Loucy (cell line): ENCODE data around the gene LMO7.

ENCODE experiments used
- H2AFZ ChIP-seq: fragments of 200-600 bp; sonication (generic); 2 replicates; pipeline ENCODE4 v1.6.0; 2016; ENCODE audit warnings: antibody characterized with exemption, mild to moderate bottlenecking, low read length, moderate library complexity
- H3F3A ChIP-seq: fragments of 200-600 bp; 2 replicates; pipeline ENCODE4 v1.6.0; 2016; ENCODE audit warnings: antibody characterized with exemption, low read depth, mild to moderate bottlenecking
- H3K27me3 ChIP-seq: fragments of 200-600 bp; sonication (generic); 2 replicates; pipeline ENCODE4 v1.6.1; 2014; ENCODE audit warnings: low read length, mild to moderate bottlenecking; ENCODE audit not compliant: insufficient read depth, poor library complexity, severe bottlenecking
- H3K36me3 ChIP-seq: fragments of 200-600 bp; sonication (generic); 2 replicates; pipeline ENCODE4 v1.6.1; 2016; ENCODE audit warnings: low read length; ENCODE audit not compliant: insufficient read depth
- H3K4me1 ChIP-seq: fragments of 200-600 bp; sonication (generic); 2 replicates; pipeline ENCODE4 v1.5.1; 2014; ENCODE audit warnings: low read length, mild to moderate bottlenecking; ENCODE audit not compliant: insufficient read depth, poor library complexity, severe bottlenecking
- H3K4me2 ChIP-seq: fragments of 200-600 bp; sonication (generic); 2 replicates; pipeline ENCODE4 v1.6.0; 2014; ENCODE audit warnings: antibody characterized with exemption, low read length, low read depth, mild to moderate bottlenecking; ENCODE audit not compliant: poor library complexity, severe bottlenecking
- H3K4me3 ChIP-seq: fragments of 200-600 bp; sonication (generic); 2 replicates; pipeline ENCODE4 v1.5.1; 2014; ENCODE audit warnings: low read length, mild to moderate bottlenecking, mixed read lengths; ENCODE audit not compliant: poor library complexity, severe bottlenecking
- H3K79me2 ChIP-seq: fragments of 200-600 bp; sonication (generic); 2 replicates; pipeline ENCODE4 v1.6.1; 2014; ENCODE audit warnings: low read length; ENCODE audit not compliant: insufficient read depth
- H3K9ac ChIP-seq: fragments of 200-600 bp; sonication (generic); 2 replicates; pipeline ENCODE4 v1.6.0; 2014; ENCODE audit warnings: mild to moderate bottlenecking, low read depth, low read length, moderate library complexity; ENCODE audit not compliant: poor library complexity, severe bottlenecking
- H3K9me2 ChIP-seq: fragments of 200-600 bp; sonication (generic); replicated peaks from 2 replicates; pipeline ENCODE4 v1.6.1; 2016; ENCODE audit warnings: low read depth, low read length, mixed read lengths
- H3K9me3 ChIP-seq: fragments of 200-600 bp; sonication (generic); 2 replicates; pipeline ENCODE4 v1.6.1; 2014; ENCODE audit warnings: mild to moderate bottlenecking, antibody characterized with exemption, low read length, low read depth; ENCODE audit not compliant: insufficient read depth
- H4K20me1 ChIP-seq: fragments of 200-600 bp; sonication (generic); 2 replicates; pipeline ENCODE4 v1.6.0; 2014; ENCODE audit warnings: antibody characterized with exemption, low read length, mild to moderate bottlenecking; ENCODE audit not compliant: insufficient read depth, poor library complexity, severe bottlenecking
- CTCF ChIP-seq: fragments of 200-600 bp; sonication (generic); conservative IDR thresholded peaks from 2 replicates; pipeline ENCODE4 v1.5.1; 2014; ENCODE audit warnings: mild to moderate bottlenecking, antibody characterized with exemption, low read length
- EZH2phosphoT487 ChIP-seq: fragments of 200-600 bp; IDR thresholded peaks from 2 replicates; pipeline ENCODE4 v1.6.1; 2018; ENCODE audit warnings: antibody characterized with exemption, mild to moderate bottlenecking, moderate library complexity, borderline replicate concordance

LMO7 gene

GRCh38 chr13:75873494-75873893 is 237.4 kb downstream of the LMO7 start:
- Histone ChIP-seq H3K9me2 (no peaks in the 10 kb centered on the region), H3K9me3 (no peaks in the 10 kb centered on the region), H3K4me2 (no peak overlapping the region), H3K79me2 (no peaks in the 10 kb centered on the region), H3K27me3 (no peaks in the 10 kb centered on the region), H2AFZ (no peak overlapping the region), H3K4me3 (no peak overlapping the region), H3K4me1 (peaks cover 5% of the 10 kb centered on the region), H3K36me3 (no peaks in the 10 kb centered on the region), H4K20me1 (no peaks in the 10 kb centered on the region), H3K9ac (no peak overlapping the region), H3F3A (no peaks in the 10 kb centered on the region)
- TF ChIP-seq EZH2phosphoT487 (no peak), CTCF (no peak)

DNA sequence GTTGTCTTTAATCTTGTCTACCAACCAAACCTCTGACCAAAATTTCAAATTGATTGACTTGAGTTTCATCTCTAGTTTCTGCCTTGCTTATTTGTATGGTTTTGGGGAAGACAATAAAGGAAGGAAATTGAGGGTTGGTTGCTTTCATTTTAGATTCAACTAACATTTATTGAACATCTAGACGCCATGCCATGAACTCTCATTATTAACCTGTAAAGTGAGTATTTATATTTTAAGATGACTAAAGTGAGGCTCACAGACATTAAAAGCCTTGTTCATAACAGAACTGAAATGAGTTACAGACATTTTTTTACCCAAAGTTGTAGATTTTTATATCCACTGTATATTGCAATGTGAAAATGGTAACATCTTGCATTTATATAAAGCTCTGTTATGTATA is 239.3 kb downstream of the LMO7 start:
- H3K9me2 ChIP-seq: no peaks in the 10 kb centered on the region
- H3K4me3 ChIP-seq: no peak overlapping the region
- H3K9ac ChIP-seq: no peak overlapping the region
- no peak for TF ChIP-seq EZH2phosphoT487
- no peak for TF ChIP-seq CTCF
- H3K27me3 ChIP-seq: no peaks in the 10 kb centered on the region
- no peaks in the 10 kb centered on the region for H3K36me3 ChIP-seq
- H2AFZ ChIP-seq: no peak overlapping the region; the same call in 1 of the 2 replicates
- peaks cover 5% of the 10 kb centered on the region for H3K4me1 ChIP-seq
- H3F3A ChIP-seq: no peaks in the 10 kb centered on the region
- no peaks in the 10 kb centered on the region for H3K79me2 ChIP-seq
- no peaks in the 10 kb centered on the region for H4K20me1 ChIP-seq
- H3K9me3 ChIP-seq: no peaks in the 10 kb centered on the region
- H3K4me2 ChIP-seq: peak overlapping the region; percentile 56

- Histone ChIP-seq H3F3A (no peaks in the 10 kb centered on the region), H3K79me2 (no peaks in the 10 kb centered on the region), H3K9ac (no peak overlapping the region), H4K20me1 (no peaks in the 10 kb centered on the region), H2AFZ (peak overlapping the region; percentile 92), H3K9me2 (no peaks in the 10 kb centered on the region), H3K4me2 (peak overlapping the region; percentile 56), H3K27me3 (no peaks in the 10 kb centered on the region), H3K4me1 (peaks cover 5% of the 10 kb centered on the region), H3K36me3 (no peaks in the 10 kb centered on the region), H3K9me3 (no peaks in the 10 kb centered on the region), H3K4me3 (peak overlapping the region; percentile 47)
- TF ChIP-seq CTCF: peak; percentile 90
- no peak for TF ChIP-seq EZH2phosphoT487
These were observed 240.3 kb downstream of the LMO7 start for GRCh38 chr13:75876142-75877050.
